HG02840 (cell line): ENCODE results near the gene NEDD1.

Experiments used
- ATAC-seq: cut with Tn5 transposase; IDR thresholded peaks from one replicate; pipeline ENCODE4 v1.9.1; 2021; ENCODE audit warnings: mild to moderate bottlenecking, moderate library complexity, moderate number of reproducible peaks; ENCODE audit not compliant: unreplicated experiment, low FRiP score

The NEDD1 gene

GRCh38 chr12:96906849-96907670, at the start of gene NEDD1:
NEDD1 (plus strand) TSS chr12:96907257; CDS start chr12:96909760, 2,503 bp downstream.
- ATAC-seq: peak; percentile 94

- no peak for ATAC-seq
Measured at GRCh38 chr12:96858162-96858561, 48.9 kb upstream of the NEDD1 start.

- no peak for ATAC-seq
Measured at GRCh38 chr12:96861656-96862055, 45.4 kb upstream of the NEDD1 start.

- ATAC-seq: no peak
Measured at GRCh38 chr12:96862326-96862725, 44.7 kb upstream of the NEDD1 start.

- ATAC-seq: no peak
Measured at GRCh38 chr12:96864335-96864734, 42.7 kb upstream of the NEDD1 start.

GRCh38 chr12:96866801-96867590, 40.1 kb upstream of the NEDD1 start:
- no peak for ATAC-seq

GRCh38 chr12:96870946-96871345, 36.1 kb upstream of the NEDD1 start:
- ATAC-seq: no peak

- no peak for ATAC-seq
Measured at GRCh38 chr12:96872961-96873360, 34.1 kb upstream of the NEDD1 start.

GRCh38 chr12:96874211-96874610, 32.8 kb upstream of the NEDD1 start:
- ATAC-seq: no peak

GRCh38 chr12:96876966-96877365, 30.1 kb upstream of the NEDD1 start:
- ATAC-seq: no peak

- ATAC-seq: no peak
Measured at GRCh38 chr12:96878704-96879103, 28.4 kb upstream of the NEDD1 start.

GRCh38 chr12:96879301-96879700, 27.8 kb upstream of the NEDD1 start:
- no peak for ATAC-seq

- no peak for ATAC-seq
Measured at GRCh38 chr12:96880220-96880619, 26.8 kb upstream of the NEDD1 start.

GRCh38 chr12:96881608-96882007, 25.4 kb upstream of the NEDD1 start:
- ATAC-seq: no peak

GRCh38 chr12:96882862-96883261, 24.2 kb upstream of the NEDD1 start:
- no peak for ATAC-seq

- ATAC-seq: no peak
Measured at GRCh38 chr12:96883571-96883970, 23.5 kb upstream of the NEDD1 start.

GRCh38 chr12:96886998-96887677, 19.9 kb upstream of the NEDD1 start:
- no peak for ATAC-seq

GRCh38 chr12:96889273-96889933, 17.7 kb upstream of the NEDD1 start:
- no peak for ATAC-seq

GRCh38 chr12:96890331-96890730, 16.7 kb upstream of the NEDD1 start:
- no peak for ATAC-seq

- no peak for ATAC-seq
Measured at GRCh38 chr12:96892104-96892503, 15.0 kb upstream of the NEDD1 start.

GRCh38 chr12:96897421-96897820, 9.6 kb upstream of the NEDD1 start:
- ATAC-seq: no peak
